Mesothelial cell of epicardium (in vitro differentiated cells): ENCODE data around the gene TCF20. TPM values are rescaled to one million over a fixed set of nuclear protein-coding genes. Genes with fewer than 3 reads are reported as not detected.

Source experiments
- DNase-seq, 2 experiments: peaks; one replicate each; pipeline ENCODE4 v3.0.0; 2021; ENCODE audit warnings: low spot score in 2 of 2; ENCODE audit not compliant: unreplicated experiment in 2 of 2
- H3K27ac Mint-ChIP-seq: 2 replicates; pipeline ENCODE4 v1.8.0; 2021; ENCODE audit warnings: mixed read lengths
- H3K27me3 Mint-ChIP-seq: 2 replicates; pipeline ENCODE4 v1.8.0; 2021; ENCODE audit warnings: low read depth, mixed read lengths
- H3K36me3 Mint-ChIP-seq: 2 replicates; pipeline ENCODE4 v1.8.0; 2021; ENCODE audit warnings: mixed read lengths
- H3K4me1 Mint-ChIP-seq: 2 replicates; pipeline ENCODE4 v1.8.0; 2021; ENCODE audit warnings: mixed read lengths
- H3K4me3 Mint-ChIP-seq: 2 replicates; pipeline ENCODE4 v1.8.0; 2021; ENCODE audit warnings: mild to moderate bottlenecking, moderate library complexity, mixed read lengths
- H3K9me3 Mint-ChIP-seq: 2 replicates; pipeline ENCODE4 v1.8.0; 2021; ENCODE audit warnings: mixed read lengths
- CTCF ChIP-seq: fragments of 200-600 bp; sonication (generic); IDR thresholded peaks from one replicate; pipeline ENCODE4 v1.5.0; 2021; ENCODE audit warnings: antibody characterized with exemption; ENCODE audit not compliant: unreplicated experiment
- total RNA-seq: library from RNA; stranded (reverse); gene quantifications from 3 replicates; pipeline ENCODE4 v1.2.1, GENCODE V29; 2021

The TCF20 gene
- total RNA-seq, 1 donor from 2014 or later: 82.2 TPM

- Mint-ChIP-seq H3K9me3 (no peaks in the 10 kb centered on the region), H3K4me1 (peaks cover 27% of the 10 kb centered on the region), H3K4me3 (no peak overlapping the region), H3K27me3 (no peaks in the 10 kb centered on the region), H3K27ac (no peak overlapping the region), H3K36me3 (no peaks in the 10 kb centered on the region)
- TF ChIP-seq CTCF: no peak
- no peak for DNase-seq
These were observed 7.5 kb downstream of the TCF20 start for GRCh38 chr22:42262964-42263363.

GRCh38 chr22:42261296-42261695 lies 9.2 kb downstream of the TCF20 start:
- H3K27me3 Mint-ChIP-seq: no peaks in the 10 kb centered on the region
- peaks cover 41% of the 10 kb centered on the region for H3K4me1 Mint-ChIP-seq
- no peak overlapping the region for H3K4me3 Mint-ChIP-seq
- TF ChIP-seq CTCF: no peak
- H3K36me3 Mint-ChIP-seq: no peaks in the 10 kb centered on the region
- no peak overlapping the region for H3K27ac Mint-ChIP-seq
- no peak for DNase-seq
- no peaks in the 10 kb centered on the region for H3K9me3 Mint-ChIP-seq

GRCh38 chr22:42258126-42258525 lies 12.3 kb downstream of the TCF20 start:
- DNase-seq: no peak
- TF ChIP-seq CTCF: no peak
- Mint-ChIP-seq H3K4me3 (no peak overlapping the region), H3K36me3 (no peaks in the 10 kb centered on the region), H3K4me1 (peaks cover 44% of the 10 kb centered on the region), H3K9me3 (no peaks in the 10 kb centered on the region), H3K27ac (peak overlapping the region; percentile 7), H3K27me3 (no peaks in the 10 kb centered on the region)

- no peak for TF ChIP-seq CTCF
- Mint-ChIP-seq H3K27me3 (no peaks in the 10 kb centered on the region), H3K4me3 (no peak overlapping the region)
These were observed 13.1 kb downstream of the TCF20 start for GRCh38 chr22:42257386-42257785.

GRCh38 chr22:42256930-42257329 lies 13.5 kb downstream of the TCF20 start:
- H3K9me3 Mint-ChIP-seq: no peaks in the 10 kb centered on the region
- H3K4me1 Mint-ChIP-seq: peaks cover 39% of the 10 kb centered on the region
- peak overlapping the region; percentile 74 for H3K27ac Mint-ChIP-seq
- no peaks in the 10 kb centered on the region for H3K36me3 Mint-ChIP-seq
- H3K27me3 Mint-ChIP-seq: no peaks in the 10 kb centered on the region
- DNase-seq: no peak
- TF ChIP-seq CTCF: no peak
- H3K4me3 Mint-ChIP-seq: no peak overlapping the region

More at GRCh38 chr22:42257386-42257785, 13.1 kb downstream of the TCF20 start:
- H3K4me1 Mint-ChIP-seq: peaks cover 39% of the 10 kb centered on the region
- no peaks in the 10 kb centered on the region for H3K36me3 Mint-ChIP-seq
- H3K27ac Mint-ChIP-seq: no peak overlapping the region
- no peaks in the 10 kb centered on the region for H3K9me3 Mint-ChIP-seq
- DNase-seq: no peak

GRCh38 chr22:42256220-42256619 lies 14.2 kb downstream of the TCF20 start:
- DNase-seq: no peak
- TF ChIP-seq CTCF: no peak

More at GRCh38 chr22:42256220-42256619, 14.2 kb downstream of the TCF20 start:
- Mint-ChIP-seq H3K4me3 (no peak overlapping the region), H3K27me3 (no peaks in the 10 kb centered on the region), H3K9me3 (no peaks in the 10 kb centered on the region), H3K27ac (peak overlapping the region; percentile 74), H3K4me1 (peaks cover 37% of the 10 kb centered on the region), H3K36me3 (no peaks in the 10 kb centered on the region)
